Trophoblast cell (in vitro differentiated cells and primary cell): ENCODE measurements around the gene PALLD.

Experiments used
- DNase-seq, 2 donors: peaks; one replicate each; pipeline ENCODE4 v3.0.0-alpha.2; 2016
- H2AFZ ChIP-seq: 2 replicates; pipeline ENCODE4 v1.6.1; 2013; ENCODE audit warnings: low read length, moderate library complexity, mild to moderate bottlenecking; ENCODE audit not compliant: insufficient read depth, poor library complexity
- H2AK5ac ChIP-seq: 2 replicates; pipeline ENCODE4 v1.6.1; 2013; ENCODE audit warnings: mild to moderate bottlenecking, low read length
- H2BK120ac ChIP-seq: 2 replicates; pipeline ENCODE4 v1.6.1; 2013; ENCODE audit warnings: low read length, mild to moderate bottlenecking, moderate library complexity; ENCODE audit not compliant: insufficient read depth, poor library complexity
- H2BK12ac ChIP-seq: 2 replicates; pipeline ENCODE4 v1.6.1; 2013; ENCODE audit warnings: mild to moderate bottlenecking, low read length, moderate library complexity
- H2BK5ac ChIP-seq: 2 replicates; pipeline ENCODE4 v1.6.1; 2013; ENCODE audit warnings: low read length, low read depth, moderate library complexity, mild to moderate bottlenecking; ENCODE audit not compliant: poor library complexity
- H3K14ac ChIP-seq: 2 replicates; pipeline ENCODE4 v1.6.1; 2013; ENCODE audit warnings: mild to moderate bottlenecking, low read length
- H3K18ac ChIP-seq: 2 replicates; pipeline ENCODE4 v1.6.1; 2013; ENCODE audit warnings: mild to moderate bottlenecking, low read length
- H3K23ac ChIP-seq: 2 replicates; pipeline ENCODE4 v1.6.1; 2013; ENCODE audit warnings: low read length
- H3K27ac ChIP-seq: 2 replicates; pipeline ENCODE4 v1.5.1; 2013; ENCODE audit warnings: low read depth, mild to moderate bottlenecking, inconsistent platforms, low read length, moderate library complexity
- H3K27me3 ChIP-seq: 2 replicates; pipeline ENCODE4 v1.6.1; 2013; ENCODE audit warnings: inconsistent platforms, mild to moderate bottlenecking, low read length, moderate library complexity; ENCODE audit not compliant: insufficient read depth
- H3K36me3 ChIP-seq, 2 experiments: 1 replicate in 1 of 2; 2 replicates in 1 of 2; pipeline ENCODE4 v1.6.1; 2013; ENCODE audit warnings: low read length in 2 of 2, mild to moderate bottlenecking in 2 of 2, moderate library complexity in 1 of 2; ENCODE audit not compliant: insufficient read depth in 2 of 2, control insufficient read depth in 1 of 2
- H3K4ac ChIP-seq: 2 replicates; pipeline ENCODE4 v1.6.1; 2013; ENCODE audit warnings: low read depth, mild to moderate bottlenecking, low read length, moderate library complexity
- H3K4me1 ChIP-seq, 2 experiments: 1 replicate in 1 of 2; 2 replicates in 1 of 2; pipeline ENCODE4 v1.6.1; 2013; ENCODE audit warnings: low read length in 2 of 2, mild to moderate bottlenecking in 2 of 2, moderate library complexity in 1 of 2; ENCODE audit not compliant: insufficient read depth in 2 of 2, control insufficient read depth in 1 of 2
- H3K4me2 ChIP-seq: 2 replicates; pipeline ENCODE4 v1.6.1; 2013; ENCODE audit warnings: inconsistent platforms, mild to moderate bottlenecking, low read length, moderate library complexity
- H3K4me3 ChIP-seq: 2 replicates; pipeline ENCODE4 v1.5.1; 2013; ENCODE audit warnings: mild to moderate bottlenecking, low read depth, low read length, inconsistent platforms
- H3K79me1 ChIP-seq: one replicate; pipeline ENCODE4 v1.6.1; 2013; ENCODE audit warnings: low read length
- H3K79me2 ChIP-seq: 2 replicates; pipeline ENCODE4 v1.6.1; 2013; ENCODE audit warnings: low read length, mild to moderate bottlenecking; ENCODE audit not compliant: control insufficient read depth, insufficient read depth, poor library complexity
- H3K9ac ChIP-seq: 2 replicates; pipeline ENCODE4 v1.6.1; 2013; ENCODE audit warnings: mild to moderate bottlenecking, low read length
- H3K9me3 ChIP-seq: 2 replicates; pipeline ENCODE4 v1.6.1; 2013; ENCODE audit warnings: low read depth, mild to moderate bottlenecking, control low read depth, inconsistent platforms, low read length; ENCODE audit not compliant: insufficient read depth
- H4K12ac ChIP-seq: 2 replicates; pipeline ENCODE4 v1.6.1; 2013; ENCODE audit warnings: low read depth, mild to moderate bottlenecking, low read length, moderate library complexity
- H4K8ac ChIP-seq: 2 replicates; pipeline ENCODE4 v1.6.1; 2013; ENCODE audit warnings: low read depth, mild to moderate bottlenecking, low read length, moderate library complexity
- H4K91ac ChIP-seq: one replicate; pipeline ENCODE4 v1.6.1; 2013; ENCODE audit warnings: low read depth, mild to moderate bottlenecking, low read length, moderate library complexity
- WGBS: extraction: QIAGEN DNeasy Blood & Tissue Kit; methylation state at CpG from one replicate; pipeline ENCODE4 v1.1.7; 2013; ENCODE audit warnings: missing lambda C conversion rate; ENCODE audit not compliant: insufficient read length, insufficient coverage; ENCODE audit errors: extremely low coverage; 5-methylcytosine and 5-hydroxymethylcytosine counted together

PALLD gene

GRCh38 chr4:168522829-168523489 lies 26.1 kb downstream of the PALLD start:
- Histone ChIP-seq H3K4me3 (no peak overlapping the region), H4K91ac (no peak overlapping the region), H2BK120ac (no peak overlapping the region), H3K9ac (no peak overlapping the region), H2AFZ (no peak overlapping the region), H2BK5ac (no peak overlapping the region), H3K36me3 (no peaks in the 10 kb centered on the region), H3K23ac (no peak overlapping the region), H3K79me1 (no peaks in the 10 kb centered on the region), H3K9me3 (no peaks in the 10 kb centered on the region), H3K27ac (no peak overlapping the region), H3K4me2 (no peak overlapping the region), H4K12ac (no peak overlapping the region), H3K27me3 (no peaks in the 10 kb centered on the region), H2AK5ac (no peak overlapping the region), H3K14ac (no peak overlapping the region), H3K18ac (no peak overlapping the region), H3K4me1 (peaks cover 2 to 3% of the 10 kb centered on the region in 2 experiments), H2BK12ac (no peak overlapping the region), H4K8ac (no peak overlapping the region), H3K79me2 (no peaks in the 10 kb centered on the region), H3K4ac (no peak overlapping the region)
- no peak for DNase-seq
- 100% methylated on average over 1 of the region's 2 CpGs for WGBS

DNA sequence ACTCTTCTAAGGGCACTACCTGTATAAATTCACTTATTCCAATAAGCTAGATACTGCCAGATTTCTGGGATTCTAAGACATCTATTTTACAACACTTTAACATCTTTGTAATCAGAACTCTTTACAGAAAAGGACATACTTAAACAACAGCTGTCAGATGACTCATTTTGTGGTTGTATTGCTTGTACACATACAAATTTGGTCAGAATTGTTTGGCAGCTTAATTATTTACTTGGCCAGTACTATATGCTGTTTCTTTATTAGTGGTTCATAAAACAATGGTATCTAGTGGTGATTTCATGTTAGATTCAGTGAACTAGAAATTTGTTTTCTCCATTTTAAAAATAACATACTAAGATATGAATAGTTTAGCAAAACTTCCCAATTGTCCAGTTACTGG lies 27.2 kb downstream of the PALLD start:
- Histone ChIP-seq H3K4me1 (peaks cover 2 to 3% of the 10 kb centered on the region in 2 experiments), H2BK12ac (no peak overlapping the region), H3K4ac (no peak overlapping the region), H4K8ac (no peak overlapping the region), H3K4me2 (no peak overlapping the region), H3K27me3 (no peaks in the 10 kb centered on the region), H3K9me3 (no peaks in the 10 kb centered on the region), H2AFZ (no peak overlapping the region), H4K91ac (no peak overlapping the region), H2AK5ac (no peak overlapping the region), H3K14ac (no peak overlapping the region), H3K23ac (no peak overlapping the region), H3K9ac (no peak overlapping the region), H3K27ac (no peak overlapping the region), H4K12ac (no peak overlapping the region), H2BK5ac (no peak overlapping the region), H2BK120ac (no peak overlapping the region), H3K36me3 (no peaks in the 10 kb centered on the region), H3K4me3 (no peak overlapping the region), H3K18ac (no peak overlapping the region), H3K79me2 (no peaks in the 10 kb centered on the region), H3K79me1 (no peaks in the 10 kb centered on the region)
- peak in 1 of 2 donors; percentile 63 for DNase-seq

DNA sequence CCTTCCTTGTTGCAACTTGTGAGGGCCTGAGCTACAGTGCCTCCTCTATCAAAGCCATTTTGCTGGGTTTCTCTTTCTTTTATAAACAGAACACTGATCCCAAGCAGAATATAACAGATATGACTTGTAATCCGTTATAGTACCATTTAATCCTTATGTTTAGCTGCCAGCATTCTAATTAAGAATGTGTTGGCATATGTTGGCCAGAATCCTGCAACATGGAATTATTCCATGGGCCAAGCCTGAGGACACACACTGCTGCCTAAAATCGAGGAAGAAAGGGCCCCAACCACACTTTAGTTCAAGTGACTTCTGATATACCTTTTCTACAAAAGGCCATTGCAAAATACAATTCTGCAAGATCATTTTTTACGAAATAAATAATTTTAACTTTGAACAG lies 28.0 kb downstream of the PALLD start:
- Histone ChIP-seq H3K18ac (no peak overlapping the region), H3K36me3 (no peaks in the 10 kb centered on the region), H3K27me3 (no peaks in the 10 kb centered on the region), H2BK5ac (no peak overlapping the region), H4K12ac (no peak overlapping the region), H4K8ac (no peak overlapping the region), H3K4ac (no peak overlapping the region), H3K9ac (no peak overlapping the region), H2AK5ac (no peak overlapping the region), H3K9me3 (no peaks in the 10 kb centered on the region), H3K23ac (no peak overlapping the region), H3K4me2 (no peak overlapping the region), H4K91ac (no peak overlapping the region), H2AFZ (no peak overlapping the region), H3K79me1 (peaks cover 1% of the 10 kb centered on the region), H2BK12ac (no peak overlapping the region), H2BK120ac (no peak overlapping the region), H3K27ac (no peak overlapping the region), H3K4me3 (no peak overlapping the region), H3K4me1 (peaks cover 2 to 3% of the 10 kb centered on the region in 2 experiments), H3K14ac (no peak overlapping the region), H3K79me2 (no peaks in the 10 kb centered on the region)
- no CpG with 5 or more reads among the region's 3 CpGs for whole genome bisulfite sequencing
- DNase-seq, result no peak

- WGBS, result no CpG with 5 or more reads among the region's 1 CpG
These were observed 30.7 kb downstream of the PALLD start for GRCh38 chr4:168527560-168527959.

More at GRCh38 chr4:168527560-168527959, 30.7 kb downstream of the PALLD start:
- H3K9me3 ChIP-seq, result no peaks in the 10 kb centered on the region
- no peak overlapping the region for H3K4me2 ChIP-seq
- H3K36me3 ChIP-seq, result no peaks in the 10 kb centered on the region
- no peak overlapping the region for H2BK12ac ChIP-seq
- no peak overlapping the region for H3K27ac ChIP-seq
- H2BK120ac ChIP-seq, result no peak overlapping the region
- H3K14ac ChIP-seq, result no peak overlapping the region
- H3K4me3 ChIP-seq, result no peak overlapping the region
- no peak overlapping the region for H4K8ac ChIP-seq
- no peak overlapping the region for H3K23ac ChIP-seq
- no peaks in the 10 kb centered on the region for H3K27me3 ChIP-seq
- H2BK5ac ChIP-seq, result no peak overlapping the region
- H3K18ac ChIP-seq, result no peak overlapping the region
- no peak for DNase-seq
- no peaks in the 10 kb centered on the region for H3K79me2 ChIP-seq
- no peak overlapping the region for H2AK5ac ChIP-seq
- H2AFZ ChIP-seq, result no peak overlapping the region
- H3K4me1 ChIP-seq, result peaks cover 2 to 3% of the 10 kb centered on the region in 2 experiments
- peaks cover 1% of the 10 kb centered on the region for H3K79me1 ChIP-seq
- no peak overlapping the region for H3K9ac ChIP-seq
- no peak overlapping the region for H3K4ac ChIP-seq
- no peak overlapping the region for H4K91ac ChIP-seq
- no peak overlapping the region for H4K12ac ChIP-seq
